ENCODE results near the gene TSEN34.
"Not testable (repeated sequence)": the region's sequence is repeated elsewhere in the genome, so short reads cannot be mapped to it uniquely, and the experiment has no call there.

DNA sequence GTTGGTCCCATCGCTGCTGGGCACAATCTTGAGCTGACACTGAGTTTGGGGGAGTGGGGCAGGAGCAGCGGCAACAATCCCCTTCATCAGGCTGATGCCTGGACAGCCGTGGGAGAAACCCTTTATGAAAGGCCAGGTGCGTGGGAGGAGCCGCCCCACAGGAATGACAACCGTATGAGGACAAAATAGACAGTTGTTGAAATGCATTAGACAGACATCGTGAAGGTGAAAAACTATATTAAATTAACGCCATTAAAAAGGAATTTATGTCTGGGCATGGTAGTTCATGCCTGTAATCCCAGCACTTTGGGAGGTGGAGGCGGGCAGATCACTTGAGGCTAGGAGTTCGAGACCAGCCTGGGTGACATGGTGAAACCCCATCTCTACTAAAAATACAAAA, 33.5 kb downstream of the TSEN34 start:
- not testable (repeated sequence) for TF ChIP-seq POLR2A (IDR thresholded peaks at IDR 0.05; ENCODE audit: low read length); GATA1 (IDR thresholded peaks at IDR 0.05; ENCODE audit: low read depth, low read length)

All from erythroblast (primary cell).